ENCODE results near the gene NAT10. TPM values are rescaled to one million over a fixed set of nuclear protein-coding genes. Genes with fewer than 3 reads are reported as not detected.

The NAT10 gene
- total RNA-seq, 2 experiments from 2014 or later = 91.0 to 93.3 TPM

DNA sequence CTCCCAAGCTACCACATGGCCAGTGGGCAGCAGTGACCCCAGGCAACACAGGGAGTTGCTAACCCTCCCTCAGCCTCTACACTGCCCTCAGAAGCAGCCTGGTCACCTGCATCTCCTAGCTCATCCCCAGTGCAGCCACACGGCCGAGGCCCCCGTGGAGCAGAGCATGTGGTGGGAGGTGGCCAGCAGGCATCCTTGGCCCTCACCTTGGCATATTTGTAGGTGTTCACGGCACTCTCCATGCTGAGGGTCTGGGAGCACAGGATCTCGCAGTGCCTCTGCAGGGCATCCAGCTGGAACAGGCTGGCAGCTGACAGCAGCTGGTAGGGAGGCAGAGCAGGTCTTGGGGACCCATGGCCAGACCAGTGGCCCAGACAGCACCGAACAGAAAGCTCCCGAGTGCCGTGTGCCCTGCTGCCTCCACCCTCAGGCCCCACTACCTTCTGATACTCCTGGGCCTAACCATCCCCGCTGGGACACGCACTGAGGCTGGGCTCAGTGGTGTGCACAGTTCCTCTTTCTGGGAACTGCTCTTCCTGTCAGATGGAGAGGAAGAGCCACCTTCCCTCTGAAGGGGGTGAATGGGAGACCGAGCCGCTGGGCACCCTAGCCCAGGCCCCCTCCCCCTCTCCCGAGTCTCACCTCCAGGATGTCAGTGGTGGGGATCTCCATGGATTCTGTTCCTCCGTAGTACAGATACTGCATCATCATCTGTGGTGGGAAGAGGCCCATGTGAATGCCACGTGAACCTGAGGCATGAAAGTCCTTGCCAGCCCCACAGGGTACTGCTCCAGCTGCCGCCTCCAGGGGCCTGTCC is 48.8 kb downstream of the NAT10 start:
- intact Hi-C loops (cut with micrococcal nuclease) = no loop called here
- H3K4me3 Mint-ChIP-seq = no peak overlapping the region
- no peak for DNase-seq
- peaks cover 6% of the 10 kb centered on the region for H3K36me3 Mint-ChIP-seq (ENCODE audit: low read depth)
- H3K4me1 Mint-ChIP-seq (ENCODE audit: low read depth) = peaks cover 6% of the 10 kb centered on the region
- no peaks in the 10 kb centered on the region for H3K27me3 Mint-ChIP-seq (ENCODE audit: low read depth)
- no peak overlapping the region for H3K27ac Mint-ChIP-seq
- H3K9me3 Mint-ChIP-seq = no peaks in the 10 kb centered on the region
- CTCF ChIA-PET = interaction anchor here (1.0 to 2.0 kb wide), 3 partner anchors 20 to 313 kb away, joined by 3 to 5 read pairs (median 3); no protein-coding TSS in a partner anchor

GRCh38 chr11:34155057-34155756 is 49.8 kb downstream of the NAT10 start:
- intact Hi-C loops (cut with micrococcal nuclease) = loop anchor here (5.0 kb wide), 1 partner anchor 202 kb away; the partner anchor contains the start of gene ABTB2
- H3K27ac Mint-ChIP-seq = no peak overlapping the region
- no peaks in the 10 kb centered on the region for H3K27me3 Mint-ChIP-seq (ENCODE audit: low read depth)
- no peak overlapping the region for H3K4me3 Mint-ChIP-seq
- no peaks in the 10 kb centered on the region for H3K9me3 Mint-ChIP-seq
- peaks cover 6% of the 10 kb centered on the region for H3K36me3 Mint-ChIP-seq (ENCODE audit: low read depth)
- no peak for DNase-seq
- peaks cover 12% of the 10 kb centered on the region for H3K4me1 Mint-ChIP-seq (ENCODE audit: low read depth)
- CTCF ChIA-PET = interaction anchor here (1.1 kb wide), 1 partner anchor 312 kb away, joined by 3 read pairs; no protein-coding TSS in a partner anchor

GRCh38 chr11:34155757-34156062 is 50.3 kb downstream of the NAT10 start:
- intact Hi-C loops (cut with micrococcal nuclease) = loop anchor here (5.0 kb wide), 1 partner anchor 202 kb away; the partner anchor contains the start of gene ABTB2
- Mint-ChIP-seq H3K36me3 (ENCODE audit: low read depth) (peaks cover 6% of the 10 kb centered on the region), H3K27me3 (ENCODE audit: low read depth) (no peaks in the 10 kb centered on the region), H3K4me1 (ENCODE audit: low read depth) (peaks cover 13% of the 10 kb centered on the region), H3K27ac (no peak overlapping the region), H3K4me3 (no peak overlapping the region), H3K9me3 (no peaks in the 10 kb centered on the region)
- no peak for DNase-seq
- CTCF ChIA-PET = interaction anchor here (1.1 kb wide), 1 partner anchor 312 kb away, joined by 3 read pairs; no protein-coding TSS in a partner anchor

DNA sequence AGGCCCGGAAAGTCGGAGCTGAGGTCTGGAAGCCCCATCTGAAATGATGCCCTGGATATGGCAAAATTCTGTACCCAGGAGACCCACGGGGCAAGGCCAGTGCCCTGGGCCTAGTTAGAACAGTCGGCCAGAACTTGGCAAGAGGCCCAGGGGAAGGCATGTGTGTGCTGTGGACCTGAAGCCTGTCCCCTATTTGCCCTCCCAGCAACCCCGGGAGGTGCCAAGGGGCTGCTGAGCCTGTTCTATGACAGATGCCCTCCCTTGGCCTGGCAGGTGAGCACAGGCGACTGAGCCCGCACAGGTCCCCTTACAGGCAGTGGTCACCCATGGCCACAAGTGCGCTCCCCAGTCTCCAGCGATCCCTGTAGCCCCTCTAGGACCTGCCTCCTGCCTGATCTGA is 51.7 kb downstream of the NAT10 start:
- no peaks in the 10 kb centered on the region for H3K27me3 Mint-ChIP-seq (ENCODE audit: low read depth)
- CTCF ChIA-PET = no interaction called here
- H3K4me3 Mint-ChIP-seq = no peak overlapping the region
- H3K27ac Mint-ChIP-seq = no peak overlapping the region
- no peaks in the 10 kb centered on the region for H3K9me3 Mint-ChIP-seq
- intact Hi-C loops (cut with micrococcal nuclease) = loop anchor here (5.0 kb wide), 1 partner anchor 200 kb away; the partner anchor contains the start of gene ABTB2
- no peak for DNase-seq
- peaks cover 4% of the 10 kb centered on the region for H3K36me3 Mint-ChIP-seq (ENCODE audit: low read depth)
- H3K4me1 Mint-ChIP-seq (ENCODE audit: low read depth) = peaks cover 13% of the 10 kb centered on the region

DNA sequence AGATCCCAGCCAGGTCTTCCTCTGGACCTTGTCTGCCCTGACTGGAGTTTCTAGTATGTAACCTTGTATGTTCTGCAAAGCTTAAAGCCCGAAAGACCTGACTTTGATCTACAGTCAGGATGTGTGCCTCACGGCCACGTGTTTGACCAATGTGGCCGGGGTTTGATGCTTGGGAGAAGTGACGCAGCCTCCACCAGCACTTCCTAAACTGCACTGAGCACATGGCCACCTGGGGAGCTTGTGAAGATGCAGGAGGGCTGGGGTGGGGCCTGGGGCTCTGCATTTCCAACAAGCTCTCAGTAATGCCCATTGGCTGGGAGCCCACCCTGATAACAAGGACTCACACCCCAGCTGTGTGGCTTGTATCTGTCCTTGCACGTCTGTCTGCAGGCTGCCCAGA is 53.2 kb downstream of the NAT10 start:
- H3K9me3 Mint-ChIP-seq = no peaks in the 10 kb centered on the region
- no peaks in the 10 kb centered on the region for H3K27me3 Mint-ChIP-seq (ENCODE audit: low read depth)
- no peak overlapping the region for H3K27ac Mint-ChIP-seq
- peak; percentile 42 for DNase-seq
- intact Hi-C loops (cut with micrococcal nuclease) = loop anchor here (5.0 kb wide), 1 partner anchor 199 kb away; the partner anchor contains the start of gene ABTB2
- peaks cover under 1% of the 10 kb centered on the region for H3K36me3 Mint-ChIP-seq (ENCODE audit: low read depth)
- no peak overlapping the region for H3K4me3 Mint-ChIP-seq
- CTCF ChIA-PET = interaction anchor here (0.6 to 2.2 kb wide), 6 partner anchors 10 to 310 kb away, joined by 3 to 6 read pairs (median 3); no protein-coding TSS in a partner anchor
- H3K4me1 Mint-ChIP-seq (ENCODE audit: low read depth) = peaks cover 13% of the 10 kb centered on the region

DNA sequence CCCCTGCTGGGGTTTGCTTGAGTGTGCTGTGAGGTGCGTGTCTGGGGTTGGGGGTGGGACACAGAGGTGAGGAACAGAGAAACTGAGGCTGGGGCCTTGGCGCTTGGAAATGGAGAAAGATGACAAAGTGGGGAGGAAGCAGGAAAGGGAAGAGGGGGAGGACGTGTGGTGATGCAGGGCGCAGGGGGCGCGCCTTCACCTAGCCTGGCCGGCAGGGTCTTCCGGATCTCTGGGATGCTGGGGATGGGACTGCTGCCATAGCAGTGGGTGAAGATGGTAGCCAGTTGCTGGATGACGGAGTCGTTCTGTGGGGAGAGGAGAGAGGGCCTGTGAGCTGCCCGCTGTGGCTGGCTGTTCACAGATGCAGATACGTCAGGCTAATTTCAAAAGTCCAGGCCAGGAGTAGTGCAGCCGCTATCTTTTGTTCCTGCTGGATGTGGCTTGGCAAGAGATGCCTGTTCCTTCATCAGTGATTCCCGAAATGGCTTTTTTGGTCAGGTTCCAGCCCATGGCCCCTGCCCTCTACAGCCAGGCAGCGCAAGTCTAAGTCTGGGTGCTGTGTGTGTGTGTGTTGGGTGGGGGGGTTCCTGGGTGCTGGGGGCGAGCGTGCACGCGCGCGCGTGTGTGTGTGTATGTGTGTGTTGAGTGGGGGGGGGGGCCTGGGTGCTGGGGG is 54.8 kb downstream of the NAT10 start:
- Mint-ChIP-seq H3K4me1 (ENCODE audit: low read depth) (peaks cover 13% of the 10 kb centered on the region), H3K36me3 (ENCODE audit: low read depth) (no peaks in the 10 kb centered on the region), H3K4me3 (no peak overlapping the region), H3K9me3 (no peaks in the 10 kb centered on the region), H3K27ac (no peak overlapping the region), H3K27me3 (ENCODE audit: low read depth) (no peaks in the 10 kb centered on the region)
- intact Hi-C loops (cut with micrococcal nuclease) = no loop called here
- CTCF ChIA-PET = no interaction called here
- no peak for DNase-seq

DNA sequence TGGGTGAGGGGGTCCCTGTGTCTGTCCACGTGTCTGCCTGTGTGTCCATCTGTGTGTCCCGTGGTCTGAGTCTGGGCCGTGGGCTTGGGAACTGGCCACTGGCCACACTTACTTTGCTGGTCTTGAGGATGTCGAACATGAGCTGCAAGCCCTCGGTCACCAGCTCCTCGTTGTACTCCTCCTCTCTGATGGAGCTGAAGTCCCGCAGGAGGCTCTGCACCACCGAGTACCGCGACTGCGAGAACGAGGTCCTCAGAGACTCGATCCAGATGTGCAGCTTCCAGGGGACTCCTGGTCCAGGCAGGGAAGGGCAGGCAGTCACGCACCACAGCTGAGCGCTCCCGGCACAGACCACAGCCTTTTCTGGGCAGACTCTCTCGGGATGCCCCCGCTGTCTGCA is 55.4 kb downstream of the NAT10 start:
- DNase-seq = no peak
- CTCF ChIA-PET = no interaction called here
- Mint-ChIP-seq H3K9me3 (no peaks in the 10 kb centered on the region), H3K27me3 (ENCODE audit: low read depth) (no peaks in the 10 kb centered on the region), H3K4me3 (no peak overlapping the region), H3K27ac (no peak overlapping the region), H3K36me3 (ENCODE audit: low read depth) (no peaks in the 10 kb centered on the region), H3K4me1 (ENCODE audit: low read depth) (peaks cover 13% of the 10 kb centered on the region)
- intact Hi-C loops (cut with micrococcal nuclease) = no loop called here

DNA sequence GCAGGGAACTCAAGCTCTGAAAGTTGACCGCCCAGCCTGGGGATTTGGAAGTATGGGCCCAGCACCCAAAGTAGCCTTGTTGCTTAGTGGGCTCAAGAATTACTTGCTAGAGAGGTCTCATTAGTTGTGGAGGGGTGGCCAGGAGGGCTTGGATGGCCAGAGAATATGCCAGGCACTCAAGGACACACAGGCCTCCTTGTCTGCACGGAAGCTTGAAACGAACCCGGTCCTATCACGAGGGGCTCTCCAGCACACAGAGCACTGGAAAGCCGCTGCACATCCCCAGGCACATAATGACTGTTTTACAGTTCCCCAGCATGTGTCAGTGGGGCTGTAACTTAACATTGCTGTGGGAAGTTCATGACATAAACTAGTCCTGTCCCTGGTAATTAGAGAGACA is 55.9 kb downstream of the NAT10 start:
- H3K9me3 Mint-ChIP-seq = no peaks in the 10 kb centered on the region
- intact Hi-C loops (cut with micrococcal nuclease) = no loop called here
- no peaks in the 10 kb centered on the region for H3K27me3 Mint-ChIP-seq (ENCODE audit: low read depth)
- DNase-seq = no peak
- CTCF ChIA-PET = no interaction called here
- H3K27ac Mint-ChIP-seq = no peak overlapping the region
- H3K4me3 Mint-ChIP-seq = no peak overlapping the region
- peaks cover 13% of the 10 kb centered on the region for H3K4me1 Mint-ChIP-seq (ENCODE audit: low read depth)
- H3K36me3 Mint-ChIP-seq (ENCODE audit: low read depth) = no peaks in the 10 kb centered on the region

GRCh38 chr11:34161812-34162492 is 56.5 kb downstream of the NAT10 start:
- CTCF ChIA-PET = no interaction called here
- no peak for DNase-seq
- Mint-ChIP-seq H3K27me3 (ENCODE audit: low read depth) (no peaks in the 10 kb centered on the region), H3K36me3 (ENCODE audit: low read depth) (no peaks in the 10 kb centered on the region), H3K9me3 (no peaks in the 10 kb centered on the region), H3K4me1 (ENCODE audit: low read depth) (peaks cover 13% of the 10 kb centered on the region), H3K27ac (no peak overlapping the region), H3K4me3 (no peak overlapping the region)
- intact Hi-C loops (cut with micrococcal nuclease) = no loop called here

DNA sequence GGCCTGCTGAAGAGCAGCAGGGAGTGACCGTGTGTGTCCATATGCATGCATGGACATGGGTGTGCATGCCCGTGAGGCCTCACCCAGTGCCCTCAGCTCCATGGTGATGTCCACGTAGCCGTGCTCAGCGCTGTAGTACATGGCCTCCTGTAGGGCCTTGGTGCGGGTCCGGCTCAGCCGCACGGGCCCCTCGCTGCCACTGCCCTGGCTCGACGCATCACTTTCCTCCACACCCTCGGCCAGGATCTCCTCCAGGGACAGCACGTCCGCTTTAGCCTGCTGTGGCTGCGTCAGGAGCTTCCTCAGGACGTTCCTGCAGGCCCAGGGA is 57.0 kb downstream of the NAT10 start:
- no peak for DNase-seq
- Mint-ChIP-seq H3K9me3 (no peaks in the 10 kb centered on the region), H3K27ac (no peak overlapping the region), H3K4me1 (ENCODE audit: low read depth) (peaks cover 13% of the 10 kb centered on the region), H3K36me3 (ENCODE audit: low read depth) (peaks cover 3% of the 10 kb centered on the region), H3K4me3 (no peak overlapping the region), H3K27me3 (ENCODE audit: low read depth) (no peaks in the 10 kb centered on the region)
- intact Hi-C loops (cut with micrococcal nuclease) = no loop called here
- CTCF ChIA-PET = no interaction called here

- H3K27ac Mint-ChIP-seq = no peak overlapping the region
- no peaks in the 10 kb centered on the region for H3K27me3 Mint-ChIP-seq (ENCODE audit: low read depth)
- intact Hi-C loops (cut with micrococcal nuclease) = no loop called here
- H3K4me3 Mint-ChIP-seq = no peak overlapping the region
- H3K9me3 Mint-ChIP-seq = no peaks in the 10 kb centered on the region
- H3K4me1 Mint-ChIP-seq (ENCODE audit: low read depth) = peaks cover 13% of the 10 kb centered on the region
- no peak for DNase-seq
- CTCF ChIA-PET = no interaction called here
- peaks cover 3% of the 10 kb centered on the region for H3K36me3 Mint-ChIP-seq (ENCODE audit: low read depth)
These were observed 57.4 kb downstream of the NAT10 start for GRCh38 chr11:34162856-34163255.

GRCh38 chr11:34165121-34165520 is 59.7 kb downstream of the NAT10 start:
- no peaks in the 10 kb centered on the region for H3K9me3 Mint-ChIP-seq
- intact Hi-C loops (cut with micrococcal nuclease) = no loop called here
- no peak overlapping the region for H3K4me3 Mint-ChIP-seq
- peaks cover under 1% of the 10 kb centered on the region for H3K4me1 Mint-ChIP-seq (ENCODE audit: low read depth)
- H3K27ac Mint-ChIP-seq = no peak overlapping the region
- CTCF ChIA-PET = interaction anchor here (0.6 to 1.1 kb wide), 2 partner anchors 201 to 203 kb away, joined by 3 read pairs; no protein-coding TSS in a partner anchor
- no peaks in the 10 kb centered on the region for H3K27me3 Mint-ChIP-seq (ENCODE audit: low read depth)
- H3K36me3 Mint-ChIP-seq (ENCODE audit: low read depth) = peaks cover 3% of the 10 kb centered on the region
- DNase-seq = no peak
